ENCODE data around the gene BCL2L1. TPM values are rescaled to one million over a fixed set of nuclear protein-coding genes. Genes with fewer than 3 reads are reported as not detected.

Gene BCL2L1
- total and polyA plus RNA-seq, 2 experiments from 2014 or later: 42.4 to 110 TPM

GRCh38 chr20:31721408-31722256, 1.0 kb downstream of the BCL2L1 start (continued):
- TF ChIP-seq ZNF462 (CRISPR knock-in tag; IDR thresholded peaks at IDR 0.05) (no peak), ZNF331 (CRISPR knock-in tag; IDR thresholded peaks at IDR 0.05; ENCODE audit: low read depth) (no peak), NANOG (IDR thresholded peaks at IDR 0.05; ENCODE audit: borderline replicate concordance) (no peak)

- Histone ChIP-seq H3K79me2 (replicated peaks; ENCODE audit: insufficient read depth) (peaks cover 65% of the 10 kb centered on the region), H3K27ac (ENCODE audit: low read depth) (peak overlapping the region; percentile 100), H2AFZ (no peak overlapping the region), H4K20me1 (replicated peaks; ENCODE audit: insufficient read depth) (no peaks in the 10 kb centered on the region), H3K4me3 (peak overlapping the region; percentile 71), H3K36me3 (ENCODE audit: insufficient read depth) (peaks cover 12% of the 10 kb centered on the region; the same call in 1 of the 2 replicates), H3K4me2 (peak overlapping the region; percentile 86), H3K27me3 (ENCODE audit: insufficient read depth) (no peaks in the 10 kb centered on the region), H3F3A (replicated peaks; ENCODE audit: low read depth) (peaks cover 8% of the 10 kb centered on the region), H3K4me1 (ENCODE audit: insufficient read depth) (peaks cover 57% of the 10 kb centered on the region), H3K9me2 (ENCODE audit: insufficient read depth) (no peaks in the 10 kb centered on the region)
- peaks cover 60% of the 10 kb centered on the region for H3K4me1 Mint-ChIP-seq
- H3K27ac Mint-ChIP-seq: peak overlapping the region; percentile 51; the same call in 1 of the 2 replicates
- peaks cover 53% of the 10 kb centered on the region for H3K36me3 Mint-ChIP-seq (ENCODE audit: low read depth)
- TF ChIP-seq STAT1 (IDR thresholded peaks at IDR 0.05; ENCODE audit: unreplicated experiment) (no peak), CTCF (conservative IDR thresholded peaks at IDR 0.05; ENCODE audit: low read depth in 2 of 2) (peak in 1 of 2 experiments; percentile 32; a peak in 2 of 4 replicates)
- peak; percentile 30 for DNase-seq (ENCODE audit: low spot score)
- H3K4me3 Mint-ChIP-seq: peak overlapping the region; percentile 90
- peaks cover 20% of the 10 kb centered on the region for H3K27me3 Mint-ChIP-seq (ENCODE audit: insufficient read depth, low read depth, poor library complexity)
- no peak for ATAC-seq
- no peaks in the 10 kb centered on the region; the same call in 2 of the 3 replicates for H3K9me3 Mint-ChIP-seq
Observed at GRCh38 chr20:31720486-31721407, 1.9 kb downstream of the BCL2L1 start.

Measured in GM23338 (cell line).